Thyroid gland (tissue), 4 donors: ENCODE results near the gene IGDCC3.

Experiments used
- CTCF ChIP-seq, 6 experiments: fragments of 200-600 bp in 3 of 6; fragments of 450-650 bp in 3 of 6; sonication (generic) in 3 of 6; IDR thresholded peaks; one replicate each; pipeline ENCODE4 v1.5.1; 2016 to 2019; ENCODE audit warnings: antibody characterized with exemption in 6 of 6, mild to moderate bottlenecking in 2 of 6, inconsistent platforms in 1 of 6, moderate library complexity in 1 of 6
- POLR2A ChIP-seq, 2 donors: fragments of 450-650 bp; IDR thresholded peaks; one replicate each; pipeline ENCODE4 v1.6.1; 2017; ENCODE audit warnings: antibody characterized with exemption in 2 of 2, mild to moderate bottlenecking in 2 of 2, moderate library complexity in 1 of 2

GRCh38 chr15:65331811-65332210 is 46.0 kb downstream of the IGDCC3 start:
- TF ChIP-seq CTCF (IDR thresholded peaks at IDR 0.05) (no peak), POLR2A (IDR thresholded peaks at IDR 0.05) (no peak)
